HepG2 (cell line): ENCODE measurements around the gene TOM1L1. TPM values are rescaled to one million over a fixed set of nuclear protein-coding genes. Genes with fewer than 3 reads are reported as not detected.

Source experiments
- ATAC-seq: fragments of 200-7000 bp; cut with Tn5 transposase; 3 replicates; pipeline ENCODE4 v1.9.1; 2020; ENCODE audit warnings: mild to moderate bottlenecking, moderate library complexity
- BruUV-seq: library from RNA; stranded (reverse); fragments of 400-500 nt; replicated peaks from 2 replicates; lab custom pipeline; 2021; lab: Mats Ljungman, UMichigan
- CTCF ChIA-PET: fragments of 300-600 bp; formaldehyde crosslinking; extraction: SDS; loops from one replicate; lab custom pipeline; 2021; ENCODE audit warnings: low total read pairs, inconsistent platforms, low intra/inter-chr PET ratio; lab: Yijun Ruan, JAX
- POLR2A ChIA-PET: fragments of 350-600 bp; sonication (Branson Sonifier 250); formaldehyde crosslinking; loops from one replicate; lab custom pipeline; 2020; ENCODE audit warnings: antibody characterized with exemption, inconsistent platforms; lab: Yijun Ruan, JAX
- DNase-seq: peaks from one replicate; pipeline ENCODE4 v3.0.0-alpha.2; 2015; ENCODE audit warnings: low spot score
- FAIRE-seq: peaks from 3 replicates; lab custom pipeline; 2011; peaks lifted over from hg19 to GRCh38; lab: Jason Lieb, UNC
- H2AFZ ChIP-seq: one replicate; pipeline ENCODE4 v1.6.1; 2011; ENCODE audit warnings: low read length, inconsistent platforms
- H3K27ac ChIP-seq: fragments of 300-600 bp; 3 replicates; pipeline ENCODE4 v1.8.0; 2011; ENCODE audit warnings: mixed run types, mild to moderate bottlenecking, mixed read lengths, low read length, inconsistent platforms; ENCODE audit not compliant: insufficient read depth; ENCODE audit errors: extremely low read length
- H3K27me3 ChIP-seq, 2 experiments: fragments of 200-600 bp in 1 of 2; 2 replicates in 1 of 2; 3 replicates in 1 of 2; pipeline versions ENCODE4 v1.6.0 to v1.8.0; 2011; ENCODE audit warnings: low read length in 2 of 2, mild to moderate bottlenecking in 2 of 2, moderate library complexity in 2 of 2, inconsistent platforms in 1 of 2; ENCODE audit not compliant: insufficient read depth in 2 of 2, control insufficient read depth in 1 of 2
- H3K36me3 ChIP-seq, 2 experiments: fragments of 200-600 bp in 1 of 2; replicated peaks in 1 of 2; 2 replicates in 1 of 2; 3 replicates in 1 of 2; pipeline versions ENCODE4 v1.5.1 to v1.8.0; 2011; ENCODE audit warnings: low read length in 2 of 2, inconsistent platforms in 1 of 2; ENCODE audit not compliant: insufficient read depth in 2 of 2, control insufficient read depth in 1 of 2
- H3K4me1 ChIP-seq: 2 replicates; pipeline ENCODE4 v1.5.1; 2012; ENCODE audit warnings: low read length, inconsistent platforms; ENCODE audit not compliant: insufficient read depth
- H3K4me2 ChIP-seq: 2 replicates; pipeline ENCODE4 v1.6.0; 2011; ENCODE audit warnings: low read depth, low read length, inconsistent platforms
- H3K4me3 ChIP-seq, 3 experiments: fragments of 200-600 bp in 1 of 3; sonication (generic), shearing (Covaris generic) in 1 of 3; replicated peaks in 1 of 3; 2 replicates each; pipeline ENCODE4 v1.5.1; 2011 to 2016; ENCODE audit warnings: low read length in 3 of 3, inconsistent platforms in 2 of 3, low read depth in 2 of 3, mild to moderate bottlenecking in 2 of 3, control low read depth in 1 of 3, mixed read lengths in 1 of 3; ENCODE audit not compliant: insufficient read depth in 1 of 3
- H3K79me2 ChIP-seq: one replicate; pipeline ENCODE4 v1.6.1; 2011; ENCODE audit warnings: low read length, inconsistent platforms; ENCODE audit not compliant: insufficient read depth
- H3K9ac ChIP-seq: 2 replicates; pipeline ENCODE4 v1.6.0; 2011; ENCODE audit warnings: mild to moderate bottlenecking, low read depth, low read length, inconsistent platforms; ENCODE audit not compliant: insufficient read depth
- H3K9me3 ChIP-seq: 2 replicates; pipeline ENCODE4 v1.5.1; 2012; ENCODE audit warnings: mild to moderate bottlenecking, low read length
- H4K20me1 ChIP-seq: 2 replicates; pipeline ENCODE4 v1.6.0; 2011; ENCODE audit warnings: inconsistent platforms, mild to moderate bottlenecking, low read length, moderate library complexity; ENCODE audit not compliant: insufficient read depth
- CSRNP2 ChIP-seq: sonication (generic); formaldehyde crosslinking; conservative IDR thresholded peaks from 2 replicates; pipeline ENCODE4 v1.8.0; 2022; ENCODE audit warnings: low read depth, missing genetic modification reagents
- FOXP4 ChIP-seq: sonication (generic); formaldehyde crosslinking; IDR thresholded peaks from 2 replicates; pipeline ENCODE4 v1.4.0; 2020; ENCODE audit warnings: missing genetic modification reagents
- IRF1 ChIP-seq: sonication (generic); formaldehyde crosslinking; IDR thresholded peaks from 2 replicates; pipeline ENCODE4 v1.4.0; 2020; ENCODE audit warnings: low read depth, mild to moderate bottlenecking, missing genetic modification reagents
- PRDM15 ChIP-seq: sonication (generic); formaldehyde crosslinking; IDR thresholded peaks from 2 replicates; pipeline ENCODE4 v1.4.0; 2020; ENCODE audit warnings: missing genetic modification reagents
- SIN3B ChIP-seq: fragments of 150-350 bp; IDR thresholded peaks from 2 replicates; pipeline ENCODE4 v1.6.1; 2014; ENCODE audit warnings: low read length
- ZMYM3 ChIP-seq: sonication (generic); formaldehyde crosslinking; IDR thresholded peaks from 2 replicates; pipeline ENCODE4 v1.5.1; 2020; ENCODE audit warnings: mild to moderate bottlenecking, missing genetic modification reagents
- ZNF670 ChIP-seq: sonication (generic); formaldehyde crosslinking; IDR thresholded peaks from 2 replicates; pipeline ENCODE4 v1.8.0; 2022; ENCODE audit warnings: mild to moderate bottlenecking, missing genetic modification reagents, borderline replicate concordance
- WGBS: methylation state at CpG from one replicate; pipeline ENCODE4 v1.1.6; 2017; ENCODE audit warnings: low lambda C conversion rate; 5-methylcytosine and 5-hydroxymethylcytosine counted together
- in situ Hi-C: cut with HindIII; loops from 2 replicates; pipeline ENCODE4 v1.10.0; 2017; ENCODE audit warnings: low pct_unique_long_range_greater_than_20kb; ENCODE audit not compliant: extremely low pct_ligation_motif_present
- intact Hi-C: fragments of 100-400 bp; cut with micrococcal nuclease; formaldehyde crosslinking; loops from one replicate; pipeline ENCODE4 v1.10.0; 2022; ENCODE audit not compliant: unreplicated experiment
- polyA plus RNA-seq, 8 experiments: library from polyadenylated mRNA; depleted of rRNA in 3 of 8; stranded (reverse) in 7 of 8; unstranded in 1 of 8; fragments of >200 nt; fragmentation: Illumina TruSeq in 4 of 8; extraction: Trizol in 4 of 8; gene quantifications; 2 replicates each; pipeline versions ENCODE4 v1.2.1 to v1.2.3, GENCODE V29; 2011 to 2016; ENCODE audit warnings: low read depth in 4 of 8, missing spikeins in 1 of 8, mixed read lengths in 1 of 8; ENCODE audit not compliant: insufficient read depth in 1 of 8
- total RNA-seq, 5 experiments: library from RNA; depleted of rRNA; stranded (reverse); fragments of >200 nt; fragmentation: Illumina TruSeq; extraction: Trizol; gene quantifications; 2 replicates each; pipeline ENCODE4 v1.2.3, GENCODE V29; 2016; ENCODE audit warnings: low read depth in 1 of 5

TOM1L1 gene
- total and polyA plus RNA-seq, 2 of the 13 experiments (the other 11 are each of a cell fraction or from before 2014, with no cell fraction given), result 45.3 to 51.3 TPM

GRCh38 chr17:54945231-54945630, 44.6 kb downstream of the TOM1L1 start (continued):
- no peak for TF ChIP-seq CSRNP2 (CRISPR knock-in tag)

GRCh38 chr17:54945671-54946070, 45.0 kb downstream of the TOM1L1 start:
- Histone ChIP-seq H3K27me3 (no peaks in the 10 kb centered on the region), H3K9me3 (no peaks in the 10 kb centered on the region), H3K4me2 (no peak overlapping the region)
- intact Hi-C loops, result no loop called here
- ATAC-seq, result no peak
- no peak for TF ChIP-seq SIN3B
- TF ChIP-seq, all 625 proteins: peak for 0
- POLR2A ChIA-PET, result no interaction called here
- no peak overlapping the region for H3K9ac ChIP-seq
- H2AFZ ChIP-seq, result no peak overlapping the region
- FAIRE-seq, result no peak
- DNase-seq, result no peak
- CTCF ChIA-PET, result no interaction called here
- H3K27ac ChIP-seq, result no peak overlapping the region
- H3K4me3 ChIP-seq, result no peak overlapping the region
- WGBS, result 96% methylated on average over 1 of the region's 1 CpG
- H4K20me1 ChIP-seq, result no peaks in the 10 kb centered on the region
- H3K79me2 ChIP-seq, result no peaks in the 10 kb centered on the region
- H3K4me1 ChIP-seq, result peaks cover 19% of the 10 kb centered on the region
- in situ Hi-C loops, result no loop called here
- peaks cover 3 to 5% of the 10 kb centered on the region in 2 experiments; a peak in 3 of 5 replicates for H3K36me3 ChIP-seq
- no TSS peak for BruUV-seq

GRCh38 chr17:54947396-54947795, 46.7 kb downstream of the TOM1L1 start:
- peaks cover 8 to 16% of the 10 kb centered on the region in 2 experiments; a peak in 4 of 5 replicates for H3K36me3 ChIP-seq
- ChIA-PET POLR2A (no interaction called here), CTCF (no interaction called here)
- BruUV-seq, result no TSS peak
- H3K27ac ChIP-seq, result peak overlapping the region; percentile 3
- no peak overlapping the region for H3K9ac ChIP-seq
- DNase-seq, result peak; percentile 71
- in situ Hi-C loops (no loop called here), intact Hi-C loops (no loop called here)
- no peaks in the 10 kb centered on the region for H3K9me3 ChIP-seq
- H3K4me1 ChIP-seq, result peaks cover 19% of the 10 kb centered on the region
- no peak overlapping the region for H2AFZ ChIP-seq
- WGBS, result 80% methylated on average over 2 of the region's 2 CpGs
- no peaks in the 10 kb centered on the region for H4K20me1 ChIP-seq
- H3K27me3 ChIP-seq, result no peaks in the 10 kb centered on the region
- ATAC-seq, result peak; percentile 87
- FAIRE-seq, result peak; percentile 56
- H3K79me2 ChIP-seq, result no peaks in the 10 kb centered on the region
- no peak overlapping the region for H3K4me3 ChIP-seq
- H3K4me2 ChIP-seq, result no peak overlapping the region
- TF ChIP-seq ZNF670 (CRISPR knock-in tag) (no peak), IRF1 (CRISPR knock-in tag) (no peak), ZMYM3 (no peak), PRDM15 (CRISPR knock-in tag) (no peak), FOXP4 (0 out of 2 replicates have a peak, but pooled peaks have one; percentile 15)
